NCI-H510A treated with DMSO at 0.1 percent for 48 hours (cell line): ENCODE data around the gene MDM2.

Experiments used
- DNase-seq: peaks from one replicate; lab custom pipeline; 2025; lab: John Stamatoyannopoulos, UW

The MDM2 gene

GRCh38 chr12:68807576-68808387 is at the start of gene MDM2:
Gene MDM2 (plus strand): TSS chr12:68808177. CDS start chr12:68808478, 301 bp downstream.
- peak; percentile 97 for DNase-seq

- DNase-seq = no peak
These were observed 48.1 kb upstream of the MDM2 start for GRCh38 chr12:68759852-68760251.

DNA sequence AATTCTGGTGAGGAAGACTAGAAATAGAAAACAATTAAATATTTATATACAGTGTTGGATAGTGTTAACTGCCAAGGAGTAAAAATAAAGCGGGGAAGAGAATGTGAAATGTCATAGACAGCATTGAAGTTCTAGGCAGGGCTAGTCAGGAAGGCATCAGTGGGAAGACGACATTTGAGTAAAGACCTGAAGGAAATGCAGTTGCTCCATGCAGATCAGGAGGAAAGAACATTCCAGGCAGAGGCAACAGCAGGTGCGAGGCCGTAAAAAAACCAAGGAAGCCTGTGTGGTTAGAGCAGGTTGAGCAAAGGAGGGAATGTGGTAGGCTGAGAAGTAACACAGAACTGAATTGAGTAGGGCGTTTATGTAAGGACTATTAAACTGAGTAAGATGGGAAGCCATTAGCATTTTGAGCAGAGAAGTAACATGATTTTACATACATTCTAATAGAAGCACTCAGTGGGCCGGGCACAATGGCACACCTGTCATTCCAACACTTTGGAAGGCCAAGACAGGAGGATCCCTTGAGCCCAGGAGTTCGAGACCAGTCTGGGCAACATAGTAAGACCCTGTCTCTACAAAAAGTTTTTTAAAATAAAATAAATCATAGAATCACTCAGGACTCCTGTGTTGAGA is 47.1 kb upstream of the MDM2 start:
- no peak for DNase-seq

GRCh38 chr12:68761442-68761812 is 46.5 kb upstream of the MDM2 start:
- no peak for DNase-seq

DNA sequence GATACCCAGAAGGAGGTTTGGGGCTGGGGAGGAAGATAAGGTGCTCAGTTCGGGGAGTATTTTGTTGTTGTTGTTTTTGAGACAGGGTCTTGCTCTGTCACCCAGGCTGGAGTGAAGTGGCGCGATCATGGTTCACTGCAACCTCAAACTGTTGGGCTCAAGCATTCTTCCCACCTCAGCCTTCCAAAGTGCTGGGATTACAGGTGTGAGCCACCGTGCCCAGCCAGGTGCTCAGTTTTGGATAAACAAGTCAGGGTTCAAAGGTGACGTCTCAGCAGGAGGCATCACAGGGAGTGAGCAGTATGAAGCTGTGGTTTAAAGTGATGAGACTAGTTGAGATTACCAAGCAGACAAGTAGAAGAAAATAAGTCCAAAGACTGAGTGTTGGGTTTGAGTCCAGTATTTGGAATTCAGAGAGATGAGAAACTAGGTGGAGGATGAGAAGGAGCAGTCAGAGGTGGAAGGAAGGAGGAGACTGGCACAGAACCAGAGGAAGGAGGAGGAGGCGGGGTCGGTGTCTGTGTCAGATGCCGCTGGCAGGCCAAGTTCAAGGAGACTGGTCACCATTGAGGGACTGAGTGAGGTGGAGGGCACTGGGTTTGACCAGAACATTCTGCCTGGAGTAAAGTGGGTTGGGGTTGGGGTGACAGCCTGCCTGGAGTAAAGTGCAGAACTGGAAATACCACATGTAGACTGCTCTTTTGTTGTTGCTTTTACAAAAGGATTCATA is 45.9 kb upstream of the MDM2 start:
- no peak for DNase-seq

DNA sequence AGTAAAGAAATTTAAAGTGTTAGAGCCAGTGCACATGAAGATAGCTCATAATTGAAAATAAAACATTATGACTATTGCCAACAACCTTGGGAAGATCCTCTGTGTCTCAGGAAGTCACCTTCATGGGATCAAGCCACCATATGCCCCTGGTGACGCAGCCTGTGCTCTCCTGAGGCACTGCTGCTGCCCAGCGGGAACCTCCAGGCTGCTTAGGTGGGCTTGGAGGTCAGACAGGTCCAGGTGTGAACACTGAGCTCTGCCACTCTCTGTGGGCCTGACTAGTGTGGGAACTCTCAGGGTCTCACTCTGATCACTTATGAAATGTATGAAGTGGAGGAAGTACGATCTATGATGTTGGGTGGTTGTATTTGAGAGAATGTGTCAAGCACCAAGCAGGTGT is 45.3 kb upstream of the MDM2 start:
- DNase-seq = no peak

GRCh38 chr12:68765696-68766095 is 42.3 kb upstream of the MDM2 start:
- no peak for DNase-seq

DNA sequence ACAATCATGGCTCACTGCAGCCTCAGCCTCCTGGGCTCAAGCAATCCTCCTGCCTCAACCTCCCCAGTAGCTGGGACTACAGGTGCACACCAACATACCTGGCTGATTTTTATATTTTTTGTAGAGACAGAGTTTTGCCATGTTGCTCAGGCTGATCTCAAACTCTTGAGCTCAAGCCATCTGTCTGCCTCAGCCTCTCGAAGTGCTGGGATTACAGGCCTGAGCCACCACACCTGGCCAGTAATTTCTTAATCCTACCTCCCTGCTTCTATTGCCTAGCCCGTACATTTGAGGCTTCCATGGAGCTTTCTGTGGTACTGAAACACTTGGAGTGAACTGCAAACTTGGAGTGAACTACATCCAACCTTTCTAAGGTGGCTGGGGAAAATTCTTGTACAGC is 41.3 kb upstream of the MDM2 start:
- DNase-seq = no peak

- no peak for DNase-seq
These were observed 40.8 kb upstream of the MDM2 start for GRCh38 chr12:68767191-68767590.

GRCh38 chr12:68768431-68768939 is 39.5 kb upstream of the MDM2 start:
- DNase-seq = no peak

DNA sequence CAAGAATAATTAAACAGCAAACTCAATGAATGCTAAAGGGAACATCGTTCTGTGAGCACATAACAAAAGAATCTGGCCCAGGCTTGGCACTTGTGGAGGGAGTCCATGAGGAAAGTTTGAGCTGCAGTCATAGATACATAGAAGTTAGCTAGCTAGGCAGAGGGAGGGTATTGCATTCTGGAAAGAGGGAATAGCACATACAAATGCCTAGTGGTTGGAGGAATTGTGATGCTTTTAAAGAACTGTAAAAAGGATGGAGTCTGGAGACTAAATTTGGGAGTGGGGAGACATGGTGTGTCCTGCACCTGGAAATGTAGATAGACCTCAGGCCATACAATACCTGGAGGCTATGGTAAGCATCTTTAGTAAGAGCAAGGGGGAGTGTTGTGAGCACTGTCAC is 38.0 kb upstream of the MDM2 start:
- no peak for DNase-seq

GRCh38 chr12:68771223-68771925 is 36.6 kb upstream of the MDM2 start:
- DNase-seq = no peak

- DNase-seq = no peak
These were observed 35.3 kb upstream of the MDM2 start for GRCh38 chr12:68772714-68773113.

- DNase-seq = no peak
These were observed 34.4 kb upstream of the MDM2 start for GRCh38 chr12:68773582-68773981.

- DNase-seq = no peak
These were observed 32.8 kb upstream of the MDM2 start for GRCh38 chr12:68775121-68775630.

GRCh38 chr12:68776976-68777610 is 30.9 kb upstream of the MDM2 start:
- no peak for DNase-seq

DNA sequence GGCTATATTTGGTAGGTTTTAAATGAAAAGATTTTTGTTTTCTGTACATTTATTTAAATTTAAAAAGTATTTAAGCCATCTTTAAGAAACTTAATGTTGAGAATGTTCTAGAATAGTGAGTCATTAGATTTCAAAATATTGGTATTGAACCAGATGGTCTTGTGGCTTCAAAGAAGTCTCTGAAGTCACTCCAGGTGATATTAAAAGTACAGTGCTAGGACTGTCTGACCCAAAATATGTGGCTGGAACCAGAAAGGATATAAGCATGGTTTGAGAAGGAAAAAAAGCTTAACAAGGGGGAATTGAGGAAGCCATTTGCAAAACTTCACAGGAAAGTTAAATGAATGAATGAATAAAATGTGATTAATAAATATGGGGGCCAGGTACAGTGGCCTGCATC is 28.7 kb upstream of the MDM2 start:
- DNase-seq = no peak

GRCh38 chr12:68780731-68781130 is 27.2 kb upstream of the MDM2 start:
- no peak for DNase-seq

DNA sequence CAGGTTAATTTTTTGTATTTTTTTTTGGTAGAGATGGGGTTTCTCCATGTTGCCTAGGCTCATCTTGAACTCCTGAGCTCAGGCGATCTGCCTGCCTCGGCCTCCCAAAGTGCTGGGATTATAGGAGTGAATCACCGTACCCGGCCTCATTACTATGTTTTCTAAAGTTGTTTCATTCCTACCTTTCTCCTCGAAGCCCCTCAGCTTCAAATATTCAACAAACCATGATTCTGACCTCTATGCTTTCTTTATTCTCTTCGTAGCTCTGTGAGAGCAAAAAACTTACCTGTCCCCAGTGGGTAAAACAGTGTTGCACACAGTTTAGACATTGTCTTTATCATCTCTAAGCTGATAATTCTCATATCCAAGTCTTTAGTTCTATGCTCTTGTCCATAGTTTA is 26.2 kb upstream of the MDM2 start:
- DNase-seq = no peak

GRCh38 chr12:68784015-68784414 is 24.0 kb upstream of the MDM2 start:
- DNase-seq = no peak

DNA sequence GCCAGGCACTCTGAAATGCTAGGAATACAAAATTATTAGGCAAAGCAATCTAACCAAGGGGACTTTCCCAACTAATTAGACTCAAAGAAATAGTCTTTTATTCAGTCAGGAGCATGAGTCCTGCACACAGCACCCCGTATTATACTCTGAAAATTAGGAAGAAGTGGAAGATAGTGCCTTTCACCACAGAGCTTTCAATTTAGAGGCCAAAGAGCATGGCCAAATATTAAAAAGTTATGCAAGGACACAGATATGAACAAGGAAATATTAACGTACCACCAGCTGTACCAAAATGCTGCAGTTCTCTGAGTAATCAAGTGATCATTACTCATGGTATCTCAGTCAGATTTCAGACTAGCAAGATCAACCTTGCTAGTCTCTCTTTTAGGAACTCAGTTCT is 22.6 kb upstream of the MDM2 start:
- no peak for DNase-seq

GRCh38 chr12:68785823-68786222 is 22.2 kb upstream of the MDM2 start:
- DNase-seq = no peak
